Right forelimb (tissue), 1 donor: ENCODE measurements around the gene C4orf36.
"Not testable (repeated sequence)": the region's sequence is repeated elsewhere in the genome, so short reads cannot be mapped to it uniquely, and the experiment has no call there.

Source experiments
- DNase-seq: peaks from one replicate; pipeline ENCODE4 v3.0.0-alpha.2; 2018

Gene C4orf36

DNA sequence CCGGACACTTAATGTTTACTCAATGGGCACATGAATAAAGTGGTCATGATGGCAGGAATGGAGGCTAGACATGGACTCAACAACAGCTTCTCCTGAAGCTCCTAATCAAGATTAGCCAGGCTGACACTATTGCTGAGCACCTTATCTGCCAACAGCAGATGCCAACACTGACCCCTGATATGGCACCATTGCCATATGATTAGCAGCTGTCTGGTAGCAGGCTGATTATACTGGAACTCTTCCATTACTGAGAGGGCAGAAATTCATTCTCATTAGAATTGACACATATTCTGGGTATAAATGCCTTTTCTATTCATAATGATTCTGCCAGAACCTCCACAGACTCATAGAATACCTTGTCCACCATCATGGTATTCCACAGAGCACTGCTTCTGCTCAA lies 24.2 kb upstream of the C4orf36 start:
- DNase-seq = no peak

DNA sequence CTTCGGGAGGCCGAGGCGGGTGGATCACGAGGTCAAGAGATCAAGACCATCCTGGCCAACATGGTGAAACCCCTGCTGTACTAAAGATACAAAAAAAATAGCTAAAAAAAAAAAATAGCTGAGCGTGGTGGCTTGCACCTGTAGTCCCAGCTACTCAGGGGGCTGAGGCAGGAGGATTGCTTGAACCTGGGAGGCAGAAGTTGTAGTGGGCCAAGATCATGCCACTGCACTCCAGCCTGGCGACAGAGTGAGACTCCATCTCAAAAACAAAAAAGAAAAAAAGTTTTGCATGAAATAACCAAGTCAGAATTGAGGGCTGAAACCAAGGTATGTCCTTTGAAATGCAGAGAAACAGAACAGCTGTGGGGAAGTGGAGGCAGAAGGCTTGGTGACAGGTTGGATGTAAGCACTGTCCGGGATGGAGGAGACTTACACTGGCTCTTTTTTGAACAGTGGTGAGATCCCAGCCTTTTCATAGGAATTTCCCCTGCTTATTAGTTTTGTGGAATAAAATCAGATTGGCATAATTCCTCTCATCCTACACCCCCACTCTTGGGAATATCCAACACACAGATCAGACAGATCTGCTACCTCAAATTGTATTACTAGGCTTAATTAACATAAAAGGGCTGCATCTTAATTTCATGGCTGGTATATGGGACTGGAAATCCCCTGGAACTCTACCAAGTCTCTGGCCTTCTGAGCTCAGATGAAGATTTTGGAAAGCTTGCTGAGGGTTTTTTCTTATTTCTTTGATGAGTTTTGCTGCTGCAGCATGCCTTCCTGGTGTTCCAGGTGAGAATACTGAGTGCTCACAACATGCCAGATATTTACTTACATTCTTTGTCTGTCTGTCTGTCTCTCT lies 18.8 kb upstream of the C4orf36 start:
- no peak for DNase-seq

DNA sequence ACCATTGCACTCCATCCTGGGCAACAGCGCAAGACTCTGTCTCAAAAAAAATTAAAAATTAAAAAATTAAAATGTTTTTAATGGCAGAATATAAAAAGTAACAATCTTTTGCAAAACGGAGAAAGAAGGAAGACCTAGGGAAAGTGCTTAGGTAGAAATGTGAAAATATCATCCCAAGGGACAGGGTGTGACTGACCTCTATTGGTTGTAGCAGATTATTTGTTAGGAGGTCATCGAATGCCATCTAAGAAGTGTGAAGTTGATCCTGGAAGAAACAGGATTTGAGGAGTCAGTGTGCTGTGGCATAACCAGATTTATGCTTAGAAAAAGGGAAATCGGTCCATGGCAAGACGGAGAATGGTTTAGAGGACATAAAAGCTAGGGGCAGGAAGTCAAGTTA lies 18.1 kb upstream of the C4orf36 start:
- DNase-seq = no peak

DNA sequence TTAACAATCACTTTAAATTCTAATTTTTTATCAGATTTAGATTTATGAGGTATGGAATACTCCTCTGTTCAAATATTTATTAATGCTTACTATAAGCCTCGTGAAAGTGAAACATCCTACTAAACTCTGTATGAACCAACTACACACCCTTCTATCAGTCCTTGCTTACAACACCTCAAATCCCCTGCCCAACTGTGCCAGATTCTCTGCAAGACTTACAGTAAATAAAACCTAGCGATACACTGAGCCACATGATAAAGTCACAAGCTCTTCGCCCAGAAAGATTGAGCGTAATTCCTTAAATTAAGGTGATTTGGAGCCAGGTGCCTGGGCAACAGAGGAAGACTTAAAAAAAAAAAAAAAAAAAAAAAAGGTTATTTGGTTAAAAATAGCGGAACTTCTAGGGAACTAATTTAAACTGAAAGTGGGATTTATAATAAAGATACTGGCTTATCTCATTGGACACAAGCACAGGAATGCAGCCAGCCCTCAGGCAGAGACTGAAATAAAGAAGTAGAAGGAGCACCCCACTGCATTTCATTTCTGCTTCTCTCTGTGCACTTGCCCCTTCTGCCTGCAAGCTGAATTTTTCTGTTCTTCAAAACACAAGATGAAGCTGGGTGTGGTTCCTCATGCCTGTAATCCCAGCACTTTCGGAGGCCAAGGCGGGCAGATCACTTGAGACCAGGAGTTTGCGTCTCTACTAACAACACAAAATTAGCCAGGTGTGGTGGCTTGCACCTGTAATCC lies 17.5 kb upstream of the C4orf36 start:
- no peak for DNase-seq

DNA sequence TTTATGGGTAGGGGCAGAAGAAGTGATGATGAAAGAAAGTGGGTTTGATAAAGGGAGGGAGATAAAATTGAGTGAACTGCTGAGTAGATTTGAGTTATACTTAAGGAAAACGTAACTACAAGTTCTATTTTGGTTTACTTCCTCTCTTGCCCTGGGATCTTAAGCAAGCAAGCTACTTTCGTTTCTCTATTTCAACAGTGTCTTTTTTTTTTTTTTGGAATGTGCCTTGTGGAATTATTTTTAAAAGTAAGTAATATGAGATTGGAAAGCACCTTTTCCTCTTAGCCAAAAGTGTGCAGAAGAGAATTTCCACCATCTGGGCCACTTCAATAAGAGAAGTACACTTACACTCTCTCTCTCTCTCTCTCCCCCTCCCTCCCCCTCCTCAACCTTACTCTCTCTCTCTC lies 16.0 kb upstream of the C4orf36 start:
- DNase-seq = no peak

DNA sequence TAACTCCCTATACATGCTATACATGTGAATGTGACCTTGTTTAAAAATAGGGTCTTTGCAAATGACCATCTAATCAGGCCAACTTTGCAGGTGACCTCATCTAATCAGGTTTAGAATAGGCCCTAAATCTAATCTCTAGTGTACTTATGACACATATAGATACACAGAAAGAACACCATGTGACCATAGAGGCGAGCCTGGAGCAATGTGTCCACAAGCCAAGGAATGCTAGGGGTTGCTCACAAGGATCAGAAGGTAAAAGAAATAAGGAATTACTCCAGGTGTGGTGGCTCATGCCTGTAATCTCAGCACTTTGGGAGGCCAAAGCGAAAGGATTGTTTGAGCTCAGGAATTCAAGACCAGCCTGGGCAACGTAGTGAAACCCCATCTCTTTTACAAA lies 9.6 kb upstream of the C4orf36 start:
- no peak for DNase-seq

DNA sequence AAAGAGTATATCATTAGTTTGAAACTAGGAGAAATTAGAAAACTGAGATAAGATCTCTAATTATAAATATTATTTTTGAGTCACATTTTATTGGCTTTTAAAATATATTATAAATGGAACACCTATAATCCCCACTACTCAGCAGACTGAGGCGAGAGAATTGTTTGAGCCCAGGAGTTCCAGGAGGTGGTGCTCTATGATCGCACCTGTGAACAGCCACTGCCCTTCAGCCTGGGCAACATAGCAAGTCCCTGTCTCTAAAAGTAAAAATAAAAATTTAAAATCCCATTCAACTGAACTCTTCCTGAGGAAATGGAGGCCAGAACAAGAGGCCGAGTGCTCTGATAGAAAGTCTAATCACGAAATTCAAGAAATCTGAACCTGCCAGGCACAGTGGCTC lies 6.3 kb upstream of the C4orf36 start:
- no peak for DNase-seq

DNA sequence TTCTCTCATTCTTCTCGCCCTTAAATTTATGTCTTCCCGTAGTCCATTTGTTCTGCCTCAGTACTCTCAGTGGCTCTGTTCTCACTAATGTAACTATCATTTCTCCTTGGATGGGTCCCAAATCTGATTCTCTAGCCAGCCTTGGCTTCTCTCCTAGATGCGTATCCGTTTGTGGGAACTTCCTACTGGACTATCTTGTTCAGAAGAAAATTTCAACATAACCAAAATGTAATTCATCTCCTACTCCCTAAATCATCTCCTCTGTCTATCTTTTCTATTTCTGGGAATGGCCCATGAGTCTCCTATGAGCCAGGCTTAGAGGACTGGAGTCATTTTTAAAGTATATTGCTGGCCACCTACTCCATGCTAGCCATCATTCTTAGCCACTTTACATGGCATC lies 4.4 kb upstream of the C4orf36 start:
- no peak for DNase-seq

DNA sequence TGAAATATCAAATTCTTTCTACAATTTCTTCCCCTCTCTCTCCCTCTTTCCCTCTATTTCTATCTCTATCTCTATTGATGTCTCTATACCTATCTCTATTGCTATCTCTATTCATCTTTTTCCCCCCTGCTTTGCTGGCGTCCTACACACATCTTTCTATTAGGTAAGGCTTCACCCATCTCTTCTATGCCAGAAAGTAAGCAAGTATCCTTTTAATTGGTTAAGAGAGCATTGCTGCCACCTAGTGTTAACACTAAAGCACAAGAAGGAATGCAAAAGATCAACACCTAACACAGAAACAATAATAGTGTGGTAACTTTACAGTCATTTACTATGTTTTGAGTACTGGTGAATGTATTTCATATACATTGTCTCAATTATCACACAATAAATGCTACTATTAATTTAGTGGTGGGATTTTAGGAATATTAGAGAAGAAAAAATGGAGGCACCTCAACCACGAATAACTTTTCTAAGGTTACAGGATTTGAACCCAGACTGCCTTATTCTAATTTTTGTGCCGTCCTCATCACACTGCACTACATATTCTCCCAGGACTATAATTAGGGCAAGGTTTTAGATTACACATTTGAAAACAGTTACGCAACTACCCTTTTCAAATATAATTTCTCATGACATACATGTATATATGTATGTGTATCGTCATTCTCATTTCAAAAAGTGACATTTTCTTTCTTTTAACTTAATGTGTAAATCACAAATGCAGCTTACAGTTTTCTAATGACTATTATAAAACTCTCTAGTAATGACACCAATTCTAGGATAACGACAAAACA lies 3.7 kb upstream of the C4orf36 start:
- DNase-seq = no peak

DNA sequence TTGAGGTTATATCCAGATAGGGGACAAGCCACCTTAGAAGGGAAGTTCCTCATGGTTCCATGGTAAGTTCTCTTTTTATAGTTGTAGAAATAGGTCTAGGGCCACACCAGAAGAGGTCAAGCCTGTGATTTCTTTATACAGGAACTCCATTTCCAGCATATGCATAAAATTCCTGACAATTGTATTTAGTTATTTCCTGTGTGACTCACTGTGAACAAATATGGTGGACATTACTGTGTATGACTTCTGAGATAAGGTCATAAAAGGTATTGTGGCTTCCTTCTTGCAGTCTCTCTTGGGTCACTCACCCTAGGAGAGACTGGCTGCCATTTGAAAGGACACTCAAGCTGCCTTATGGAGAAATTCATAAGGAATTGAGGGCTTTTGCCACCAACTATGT lies 2.2 kb upstream of the C4orf36 start:
- DNase-seq = no peak

DNA sequence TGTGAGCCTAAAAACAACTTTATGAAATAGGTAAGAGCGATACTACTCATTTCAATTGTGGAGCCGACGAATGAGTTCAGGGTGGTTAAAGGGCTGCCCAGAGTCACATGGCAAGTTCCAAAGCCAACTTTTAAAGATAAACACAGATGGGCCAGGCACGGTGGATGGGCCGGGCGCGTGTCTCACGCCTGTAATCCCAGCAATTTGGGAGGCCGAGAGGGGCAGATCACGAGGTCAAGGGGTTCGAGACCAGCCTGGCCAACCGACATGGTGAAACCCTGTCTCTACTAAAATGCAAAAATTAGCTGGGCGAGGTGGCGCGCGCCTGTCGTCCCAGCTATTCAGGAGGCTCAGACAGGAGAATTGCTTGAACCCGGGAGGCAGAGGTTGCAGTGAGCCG lies 914 bp upstream of the C4orf36 start:
- DNase-seq = no peak

DNA sequence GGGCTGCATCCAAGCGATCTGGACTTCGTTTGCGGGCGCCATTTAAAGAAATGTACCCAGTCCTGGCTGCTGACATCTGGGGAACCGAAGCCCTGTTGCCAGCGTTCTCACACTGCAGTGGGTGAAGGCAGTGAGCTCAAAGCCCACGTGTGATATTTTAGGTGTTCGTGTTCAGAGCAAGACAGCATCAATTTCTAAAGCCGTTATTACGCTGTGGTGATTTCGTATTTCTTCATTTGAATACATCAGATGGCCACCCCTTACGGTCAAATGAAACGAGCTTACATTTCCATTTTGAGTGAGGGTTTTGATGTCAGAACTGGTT lies 376 bp upstream of the C4orf36 start:
- DNase-seq = no peak

DNA sequence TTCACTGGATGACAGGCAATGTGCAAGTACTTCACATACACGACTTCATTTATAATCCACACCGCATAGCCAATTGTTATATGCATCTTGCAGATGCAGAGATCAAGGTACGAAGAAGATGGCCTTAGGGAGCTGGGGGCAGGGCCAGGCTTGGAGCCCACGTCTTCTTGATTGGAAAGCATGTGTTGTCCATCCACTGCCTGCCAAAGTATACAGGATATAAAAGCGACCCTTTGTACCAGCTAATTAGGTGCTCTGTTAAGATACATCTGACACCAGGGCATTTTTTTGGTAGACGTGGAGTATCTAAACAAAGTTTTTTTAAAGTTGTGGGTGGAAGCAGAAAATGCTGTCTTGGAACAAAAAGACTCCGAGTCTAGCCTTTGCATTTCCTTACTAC lies 1.4 kb downstream of the C4orf36 start:
- DNase-seq = no peak

DNA sequence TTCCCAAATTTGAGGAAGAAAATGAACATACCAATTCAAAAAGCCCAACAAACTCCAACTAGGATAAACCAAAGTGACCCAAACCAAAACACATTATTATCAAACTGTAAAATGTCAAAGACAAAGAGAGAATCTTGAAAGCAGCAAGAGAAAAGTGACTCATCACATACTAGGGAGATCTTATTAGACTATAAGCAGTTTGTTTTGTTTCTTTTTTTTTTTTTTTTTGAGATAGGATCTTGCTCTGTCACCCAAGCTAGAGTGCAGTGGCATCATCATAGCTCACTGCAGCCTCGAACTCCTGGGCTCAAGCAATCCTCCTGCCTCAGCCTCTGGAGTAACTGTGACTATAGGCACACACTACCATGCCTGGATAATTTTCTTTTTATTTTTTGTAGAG lies 12.6 kb downstream of the C4orf36 start:
- DNase-seq = no peak

DNA sequence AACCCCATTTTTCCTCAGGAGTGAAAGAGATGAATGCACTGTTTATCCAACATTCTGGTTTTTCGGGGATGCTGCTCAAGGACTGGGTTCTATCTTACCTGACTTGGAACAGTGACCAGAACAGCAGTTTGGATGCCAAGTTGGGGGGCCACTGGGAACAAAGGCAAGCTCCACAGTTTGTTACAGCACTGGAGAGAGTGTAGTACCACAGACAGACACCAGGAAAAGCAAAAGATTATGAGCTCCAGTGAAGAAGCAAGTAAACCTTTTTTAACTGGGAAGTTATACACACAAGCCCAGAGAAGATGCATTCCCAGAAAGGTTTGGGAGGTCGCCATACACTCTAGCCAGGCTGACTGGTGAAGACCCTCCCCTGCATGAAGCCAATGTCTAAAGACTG lies 13.6 kb downstream of the C4orf36 start:
- DNase-seq = no peak

DNA sequence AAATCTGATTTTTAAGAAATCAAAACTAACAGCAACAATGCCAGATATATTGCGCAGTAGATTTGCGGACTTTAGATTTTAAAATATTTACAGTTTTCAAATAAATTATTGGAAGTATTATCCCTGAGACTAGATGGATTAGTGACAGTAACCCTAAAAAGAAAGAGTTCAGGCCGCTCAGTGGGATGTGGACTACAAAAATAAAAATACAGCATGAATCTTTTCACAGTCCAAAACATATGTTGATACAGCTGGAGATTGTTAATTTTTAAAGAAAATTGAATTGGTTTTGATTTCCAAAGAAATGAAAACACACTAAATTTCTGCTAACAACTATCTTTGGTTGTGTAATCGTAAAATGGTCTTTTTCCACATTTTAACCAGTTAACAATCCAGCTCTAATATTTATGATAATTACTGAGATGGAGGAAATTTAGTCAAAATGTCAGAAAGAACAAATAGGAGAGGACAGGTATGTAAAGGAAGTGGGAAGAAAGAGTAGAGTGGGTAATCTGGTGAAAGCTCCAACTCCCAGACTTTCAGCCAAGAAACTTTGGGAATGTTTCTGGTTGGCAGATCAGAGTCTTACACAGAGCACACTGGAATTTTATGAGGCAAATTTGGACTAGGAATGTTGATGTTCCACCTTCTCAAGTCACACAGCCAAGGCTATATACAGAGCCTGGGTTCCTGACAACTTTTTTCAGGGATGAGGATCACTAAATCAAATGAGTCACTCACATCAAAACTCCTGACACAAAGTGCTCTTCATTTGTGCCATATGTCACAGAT lies 15.1 kb downstream of the C4orf36 start:
- DNase-seq = no peak

DNA sequence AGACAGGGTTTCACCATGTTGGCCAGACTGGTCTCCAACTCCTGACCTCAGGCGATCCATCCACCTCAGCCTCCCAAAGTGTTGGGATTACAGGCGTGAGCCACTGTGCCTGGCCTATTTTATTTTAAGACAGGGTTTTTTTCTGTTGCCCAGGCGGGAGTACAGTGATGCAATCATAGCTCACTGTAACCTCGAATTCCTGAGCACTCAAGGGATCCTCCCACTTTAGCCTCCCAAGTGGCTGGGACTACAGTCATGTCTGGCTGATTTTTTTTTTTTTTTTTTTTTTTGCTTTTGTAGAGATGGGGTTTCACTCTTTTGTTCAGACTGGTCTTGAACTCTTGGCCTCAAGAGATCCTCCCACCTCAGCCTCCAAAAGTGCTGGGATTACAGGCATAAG lies 16.8 kb downstream of the C4orf36 start:
- not testable (repeated sequence) for DNase-seq

DNA sequence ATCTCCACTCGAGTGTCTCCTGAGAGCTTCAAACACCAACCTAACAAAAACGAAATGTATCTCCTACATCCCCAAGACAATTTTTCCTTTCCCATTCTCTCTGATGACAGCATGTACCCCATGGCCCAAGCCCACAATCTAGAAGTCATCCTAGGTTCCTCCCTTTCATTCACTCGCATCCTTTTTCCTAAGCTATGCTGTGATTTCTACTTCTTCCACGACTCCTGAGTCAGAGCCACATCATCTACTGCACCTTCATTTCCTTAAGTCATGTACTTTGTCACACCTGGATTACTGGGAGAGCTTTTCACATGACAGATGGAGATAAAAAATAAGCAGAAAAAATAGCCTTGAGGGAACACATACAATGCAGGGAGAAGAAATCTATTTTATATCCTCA lies 20.1 kb downstream of the C4orf36 start:
- DNase-seq = no peak

DNA sequence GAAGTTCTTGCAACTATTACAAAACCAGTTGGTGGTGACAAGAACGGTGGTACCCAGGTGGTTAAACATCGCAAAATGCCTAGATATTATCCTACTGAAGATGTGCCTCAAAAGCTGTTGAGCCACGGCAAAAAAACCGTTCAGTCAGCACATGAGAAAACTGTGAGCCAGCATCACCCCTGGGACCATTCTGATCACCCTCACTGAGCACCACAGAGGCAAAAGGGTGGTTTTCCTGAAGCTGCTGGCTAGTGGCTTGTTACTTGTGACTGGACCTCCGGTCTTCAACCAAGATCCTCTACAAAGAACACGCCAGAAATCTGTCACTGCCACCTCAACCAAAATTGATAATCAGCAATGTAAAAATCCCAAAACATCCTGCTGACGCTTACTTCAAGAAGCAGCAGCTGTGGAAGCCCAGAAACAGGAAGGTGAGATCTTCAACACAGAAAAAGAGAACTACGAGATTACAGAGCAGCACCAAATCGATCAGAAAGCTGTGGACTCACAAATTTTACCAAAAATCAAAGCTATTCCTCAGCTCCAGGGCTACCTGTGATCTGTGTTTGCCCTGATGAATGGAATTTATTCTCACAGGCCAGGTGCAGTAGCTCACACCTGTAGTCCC lies 21.7 kb downstream of the C4orf36 start:
- DNase-seq = no peak

DNA sequence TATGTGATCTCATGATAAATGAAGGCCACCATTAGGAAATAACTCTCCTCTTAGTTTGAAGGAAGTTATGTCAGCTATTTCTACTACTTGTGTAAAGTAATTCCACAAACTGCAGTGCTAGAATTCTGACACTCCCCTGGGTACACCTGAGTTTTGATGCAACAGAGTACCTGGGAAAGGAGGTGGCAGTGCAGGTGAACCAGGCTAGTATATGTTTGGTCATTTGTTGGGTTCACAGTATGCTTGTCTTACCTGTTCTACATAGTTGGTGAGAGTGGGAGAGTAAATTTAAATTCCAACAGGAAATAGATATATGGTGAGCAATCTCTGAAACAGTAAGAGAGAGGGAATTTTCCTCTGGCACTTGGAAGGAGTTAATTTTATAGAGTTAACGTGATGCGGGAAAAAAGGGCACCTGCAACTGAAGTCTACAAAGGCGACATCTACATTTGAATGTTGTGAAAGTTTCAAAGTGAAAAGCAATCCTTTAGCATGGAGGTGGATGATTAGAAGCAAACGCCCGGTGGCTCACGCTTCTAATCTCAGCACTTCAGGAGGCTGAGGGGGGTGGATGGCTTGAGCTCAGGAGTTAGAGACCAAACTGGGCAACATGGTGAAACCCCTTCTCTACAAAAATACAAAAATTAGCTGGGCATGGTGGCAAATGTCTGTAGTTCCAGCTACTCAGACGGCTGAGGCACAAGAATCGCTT lies 34.7 kb downstream of the C4orf36 start:
- DNase-seq = no peak

DNA sequence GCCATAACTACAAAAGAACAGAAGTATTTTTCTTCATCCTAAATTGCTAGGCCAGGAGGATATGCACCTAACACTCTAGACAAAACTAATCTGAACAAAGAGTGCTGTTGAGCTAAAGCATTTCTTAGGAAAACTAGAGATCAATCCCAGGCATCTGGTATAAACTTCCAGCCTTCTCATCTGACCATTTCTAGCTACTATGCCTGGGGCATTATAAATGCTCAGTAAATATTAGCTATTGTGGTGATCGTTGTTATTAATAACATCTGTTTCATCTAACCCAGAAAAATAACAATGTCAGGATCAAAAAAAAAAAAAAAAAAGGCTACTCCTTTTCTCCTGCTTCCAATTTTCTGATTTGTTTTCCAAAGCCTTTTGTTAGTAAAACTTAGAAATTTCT lies 35.3 kb downstream of the C4orf36 start:
- DNase-seq = no peak

DNA sequence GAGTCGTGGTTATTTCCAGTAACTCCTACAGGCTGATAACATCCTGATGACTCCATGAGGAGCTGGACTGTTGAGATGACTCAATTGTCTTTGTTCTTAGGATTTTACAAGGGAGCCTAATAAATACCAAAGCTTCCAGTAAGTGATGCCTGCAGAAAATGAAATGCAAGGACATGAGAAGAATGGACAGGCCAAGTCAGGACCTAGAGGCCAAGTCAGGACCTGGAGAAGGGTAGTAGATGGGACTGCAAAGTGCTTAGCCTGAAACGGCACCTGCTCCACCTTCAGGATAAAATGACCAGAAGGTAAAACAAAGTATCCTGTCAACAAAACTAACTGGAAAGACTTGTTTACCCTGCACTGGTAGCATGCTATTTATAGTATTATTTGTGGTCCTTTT lies 36.6 kb downstream of the C4orf36 start:
- DNase-seq = no peak
